Gastrocnemius medialis (tissue), 4 donors: ENCODE results near the gene COL20A1.

Experiments used
- CTCF ChIP-seq, 5 experiments: fragments of 450-650 bp in 3 of 5; fragments of 200-600 bp in 2 of 5; sonication (generic) in 2 of 5; IDR thresholded peaks in 4 of 5; conservative IDR thresholded peaks in 1 of 5; 1 replicate in 4 of 5; 2 replicates in 1 of 5; pipeline ENCODE4 v1.5.1; 2016 to 2019; ENCODE audit warnings: antibody characterized with exemption in 5 of 5, mild to moderate bottlenecking in 3 of 5, moderate library complexity in 3 of 5
- POLR2A ChIP-seq, 2 donors: fragments of 450-650 bp; IDR thresholded peaks; one replicate each; pipeline ENCODE4 v1.6.1; 2017; ENCODE audit warnings: antibody characterized with exemption in 2 of 2, mild to moderate bottlenecking in 2 of 2, moderate library complexity in 2 of 2

GRCh38 chr20:63295018-63295417 lies 2.0 kb downstream of the COL20A1 start:
- no peak for TF ChIP-seq CTCF (IDR thresholded peaks at IDR 0.05 in 4 of 5, conservative IDR thresholded peaks at IDR 0.05 in 1 of 5)
- TF ChIP-seq POLR2A (IDR thresholded peaks at IDR 0.05) = no peak
